GM18909 (cell line): ENCODE results near the gene CD164.

Experiments used
- ATAC-seq: cut with Tn5 transposase; IDR thresholded peaks from one replicate; pipeline ENCODE4 v1.9.1; 2021; ENCODE audit warnings: mild to moderate bottlenecking; ENCODE audit not compliant: unreplicated experiment, poor library complexity

CD164 gene

DNA sequence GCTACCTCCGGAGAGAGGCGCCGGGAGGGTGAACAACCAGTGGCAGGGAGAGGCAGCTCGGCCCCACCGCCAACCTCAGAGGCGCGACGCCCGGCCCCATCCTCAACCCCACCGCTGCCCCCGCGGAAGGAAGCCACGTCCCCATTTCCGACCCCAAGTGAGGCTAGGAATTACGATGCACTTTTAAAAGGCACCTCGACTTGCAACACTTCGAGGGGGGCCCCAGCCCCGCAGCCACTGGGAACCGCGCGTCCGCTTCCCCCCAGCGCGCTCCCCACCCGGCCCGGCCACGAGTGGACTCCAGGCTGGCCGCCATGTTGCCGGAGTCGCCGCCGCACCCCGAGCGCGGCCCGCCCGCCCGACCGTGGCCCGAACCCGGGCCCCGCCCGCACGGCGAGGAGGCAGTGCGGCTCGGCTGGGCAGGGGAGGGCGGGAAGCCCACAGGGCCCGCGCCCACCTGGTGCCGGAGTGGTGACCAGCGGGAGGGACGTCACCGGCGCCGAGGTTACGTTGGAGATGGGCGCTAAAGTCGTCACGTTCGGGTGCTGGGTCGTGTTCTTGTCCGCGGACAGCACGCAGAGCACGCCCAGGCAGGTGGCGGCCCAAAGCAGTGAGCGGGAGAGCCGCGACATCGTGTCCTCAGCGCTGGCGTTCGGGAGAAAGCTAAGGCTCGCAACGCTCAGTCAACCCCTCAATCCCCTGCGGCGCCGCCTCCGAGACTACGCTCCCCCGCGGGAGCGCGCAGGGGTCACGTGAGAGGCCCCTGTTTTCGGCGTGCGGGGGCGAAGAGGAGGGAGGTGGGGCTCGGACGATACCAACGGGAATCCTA lies at the start of gene CD164:
TSS of gene CD164 (minus strand) at position 721 of the 829 bp plus-strand sequence. CDS start at position 632, 89 bp downstream.
- ATAC-seq = peak; percentile 54

DNA sequence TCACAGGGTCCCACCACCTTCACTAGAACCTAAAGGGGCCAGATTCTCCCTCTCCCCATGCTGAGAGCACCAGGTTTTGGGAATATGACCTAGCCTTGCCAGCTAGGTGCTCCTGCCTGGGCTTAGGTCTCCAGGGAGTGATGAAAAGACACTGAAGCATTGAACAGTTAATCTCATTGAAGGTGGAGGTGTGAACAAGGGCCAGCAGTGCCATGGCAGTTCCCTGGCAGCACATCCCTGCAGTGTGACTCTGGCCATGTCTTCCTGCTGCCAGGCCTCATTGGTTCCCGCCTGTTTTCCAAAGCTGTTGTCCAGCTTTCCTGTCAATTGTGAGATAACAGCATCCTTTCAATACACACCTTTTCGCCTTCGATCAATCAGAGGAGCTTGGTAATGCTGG lies 47.2 kb upstream of the CD164 start:
- no peak for ATAC-seq

DNA sequence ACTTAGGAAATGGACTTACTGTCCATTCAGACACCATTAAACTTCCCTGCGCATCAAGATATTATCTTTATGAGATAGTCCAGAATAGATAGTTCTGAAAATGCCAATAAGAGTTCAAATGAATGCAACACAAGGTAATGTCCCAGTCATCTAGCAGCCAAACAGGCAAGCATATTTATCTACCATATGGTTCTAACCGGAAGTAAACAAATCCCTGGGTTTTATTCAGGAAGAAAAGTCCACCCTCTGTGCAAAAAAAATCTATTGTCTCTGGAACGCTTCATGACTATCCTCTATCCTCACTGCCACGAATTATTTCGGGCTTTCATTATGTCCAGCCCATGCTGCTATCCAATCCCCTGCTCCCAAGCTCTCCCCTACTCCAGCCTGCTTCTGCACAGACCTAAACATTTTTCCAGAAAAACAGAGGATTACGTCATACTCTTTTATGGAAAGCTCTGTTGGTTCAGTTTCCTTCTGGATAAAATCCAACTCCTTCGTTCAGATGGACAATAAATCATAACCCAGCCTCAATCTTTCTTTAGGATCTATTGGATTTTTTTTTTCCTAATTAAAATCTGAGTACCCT lies 46.7 kb upstream of the CD164 start:
- ATAC-seq = no peak

DNA sequence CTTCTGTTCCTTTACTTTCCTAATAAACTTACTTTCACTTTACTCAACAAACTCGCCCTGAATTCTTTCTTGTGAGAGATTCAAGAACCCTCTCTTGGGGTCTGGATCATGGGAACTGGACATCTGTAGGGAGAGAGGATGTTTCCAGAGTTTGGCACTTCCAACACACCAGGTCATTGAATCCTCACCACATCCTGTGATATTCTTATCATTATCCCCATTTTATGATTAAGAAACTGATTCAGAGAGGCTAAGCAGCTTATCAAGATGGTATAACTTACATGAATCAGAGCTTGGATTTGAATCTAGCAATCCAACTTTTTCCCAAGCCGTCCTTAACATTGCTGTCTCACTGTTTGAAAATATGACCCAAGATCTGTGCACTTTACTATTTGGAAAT lies 42.7 kb upstream of the CD164 start:
- no peak for ATAC-seq

DNA sequence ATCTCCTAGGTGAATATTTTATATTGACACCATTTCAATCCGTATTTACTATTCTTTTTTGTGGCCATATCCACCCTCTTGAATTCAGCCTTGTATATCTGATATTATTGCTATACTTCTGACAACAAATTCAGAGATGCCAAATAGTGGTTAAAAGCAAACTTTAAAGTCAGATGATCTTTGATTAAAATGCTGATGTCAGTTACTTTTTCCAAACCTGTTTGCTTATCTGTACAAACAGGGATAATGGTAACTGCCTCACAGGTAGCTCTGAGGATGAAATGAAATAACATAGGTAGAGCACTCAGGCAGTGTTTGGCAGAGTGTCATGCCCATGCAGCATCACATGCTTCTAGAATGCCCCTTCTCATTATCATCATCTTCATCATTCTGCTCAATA lies 38.9 kb upstream of the CD164 start:
- ATAC-seq = no peak

DNA sequence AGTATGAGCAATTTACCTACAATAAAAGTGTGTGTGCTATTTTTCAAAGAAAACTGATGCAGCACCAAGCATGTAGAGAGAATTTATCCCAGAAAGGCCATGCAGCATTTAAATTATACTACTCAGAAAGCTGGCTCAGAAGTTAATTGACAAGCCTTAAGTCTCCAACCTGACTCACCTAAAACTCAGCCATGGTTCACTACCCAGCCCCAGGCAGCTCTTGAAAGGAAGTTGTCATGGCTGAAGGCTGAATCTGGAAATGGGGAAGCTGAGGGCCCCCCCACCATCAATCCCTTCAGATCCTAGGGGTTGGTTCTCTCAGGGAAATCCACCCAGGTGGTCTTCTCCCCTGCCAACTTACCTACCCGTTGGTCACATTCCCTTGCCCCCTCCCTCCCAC lies 38.5 kb upstream of the CD164 start:
- ATAC-seq = no peak

DNA sequence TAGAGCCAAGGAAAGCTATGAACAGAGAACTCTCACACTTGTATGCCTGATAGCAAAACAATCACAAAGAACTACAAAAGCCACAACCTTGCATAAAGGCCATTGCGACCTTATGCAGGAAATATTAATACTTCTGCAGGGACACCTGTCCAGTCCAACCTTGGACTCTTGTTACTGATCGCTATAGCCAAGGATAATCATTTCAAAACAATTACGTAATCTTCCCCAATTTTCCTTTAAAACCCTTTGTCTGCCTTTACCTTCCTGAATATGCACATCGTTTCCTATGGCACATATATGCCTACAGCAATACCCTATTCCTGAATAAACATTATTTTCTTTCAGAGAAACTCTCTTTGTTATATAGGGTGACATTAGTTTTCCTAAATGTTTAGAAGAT lies 35.4 kb upstream of the CD164 start:
- no peak for ATAC-seq

DNA sequence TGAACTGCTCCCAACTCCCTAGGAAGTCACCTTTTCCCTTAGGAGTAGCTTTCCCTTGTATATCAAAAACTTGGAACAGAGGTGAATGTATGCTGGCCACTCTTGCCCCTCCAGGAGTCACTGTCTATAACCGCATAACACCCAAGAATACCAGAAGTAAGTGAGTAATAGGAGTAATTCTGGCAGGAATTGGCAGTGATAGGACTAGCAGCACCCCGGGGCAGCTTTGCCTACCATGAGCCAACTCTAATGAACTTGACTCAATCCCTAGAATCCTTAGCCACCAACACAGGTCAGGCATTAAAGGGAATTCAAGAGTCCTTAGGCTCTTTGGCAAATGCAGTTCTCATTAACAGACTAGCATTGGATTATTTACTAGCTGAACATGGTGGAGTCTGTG lies 28.8 kb upstream of the CD164 start:
- ATAC-seq = no peak

DNA sequence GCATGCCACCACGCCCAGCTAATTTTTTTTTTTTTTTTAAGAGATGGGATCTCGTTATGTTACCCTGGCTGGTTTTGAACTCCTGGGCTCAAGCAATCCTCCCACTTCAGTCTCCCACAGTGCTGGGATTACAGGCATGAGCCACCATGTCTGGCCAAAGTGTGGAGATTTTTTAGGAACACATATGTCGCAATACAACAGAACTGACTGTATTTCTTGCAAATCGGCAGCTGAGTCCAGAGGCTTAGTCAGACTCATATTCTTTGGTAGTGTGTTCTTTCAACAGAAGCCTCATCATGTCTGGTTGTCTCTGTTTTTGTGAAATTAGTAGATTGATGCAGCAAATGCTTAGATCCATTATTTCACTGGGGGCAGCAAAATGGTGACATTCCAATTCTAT lies 23.9 kb upstream of the CD164 start:
- ATAC-seq = no peak

DNA sequence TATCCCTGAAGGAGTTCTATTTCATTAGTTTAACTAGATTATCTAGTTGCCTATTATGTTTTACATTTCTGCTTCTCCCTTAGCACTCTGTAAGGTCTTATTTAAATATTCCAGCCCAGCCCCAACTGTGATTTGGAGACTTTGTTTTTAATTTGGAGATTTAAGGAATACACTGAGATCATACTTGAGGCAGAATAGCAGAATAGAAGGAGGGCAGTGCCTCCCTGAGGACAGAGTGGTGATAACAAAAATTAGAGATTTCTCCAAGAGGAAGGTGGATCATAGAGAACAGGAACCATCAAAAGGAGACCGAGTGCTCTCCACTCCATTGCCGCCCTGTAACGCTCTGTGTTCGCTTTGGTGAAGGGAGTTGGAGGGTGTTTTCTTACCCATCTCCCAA lies 14.8 kb upstream of the CD164 start:
- ATAC-seq = no peak

DNA sequence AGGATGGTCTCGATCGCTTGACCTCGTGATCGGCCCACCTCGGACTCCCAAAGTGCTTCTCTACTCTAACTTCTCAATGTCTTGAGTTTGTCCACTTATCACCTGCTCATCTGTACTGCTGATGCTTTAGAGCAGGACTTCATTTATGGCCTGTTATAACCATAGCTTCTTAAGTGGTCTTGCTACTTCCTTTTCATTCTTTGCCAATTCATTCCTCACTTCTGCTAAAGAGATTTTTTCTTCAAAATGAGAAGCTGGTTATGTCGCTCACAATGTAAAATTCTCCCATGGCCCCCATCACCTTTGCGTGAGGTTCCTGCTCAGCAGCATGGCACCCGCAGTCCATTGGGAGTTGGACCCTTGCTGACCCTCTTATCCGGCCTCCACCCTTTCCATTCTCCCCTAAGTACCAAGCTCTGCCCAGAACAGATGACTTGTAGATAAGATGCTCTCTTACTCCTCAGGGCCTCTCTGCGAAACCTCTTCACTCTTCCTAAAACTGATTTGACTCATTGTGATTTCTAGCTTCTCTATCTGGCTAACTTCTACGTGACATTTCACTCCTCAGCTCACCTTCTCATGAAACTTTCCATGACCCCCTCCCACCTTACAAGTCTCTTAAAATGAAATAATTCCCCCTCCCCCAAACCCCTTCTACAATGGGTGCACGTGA lies 13.9 kb upstream of the CD164 start:
- ATAC-seq = no peak

DNA sequence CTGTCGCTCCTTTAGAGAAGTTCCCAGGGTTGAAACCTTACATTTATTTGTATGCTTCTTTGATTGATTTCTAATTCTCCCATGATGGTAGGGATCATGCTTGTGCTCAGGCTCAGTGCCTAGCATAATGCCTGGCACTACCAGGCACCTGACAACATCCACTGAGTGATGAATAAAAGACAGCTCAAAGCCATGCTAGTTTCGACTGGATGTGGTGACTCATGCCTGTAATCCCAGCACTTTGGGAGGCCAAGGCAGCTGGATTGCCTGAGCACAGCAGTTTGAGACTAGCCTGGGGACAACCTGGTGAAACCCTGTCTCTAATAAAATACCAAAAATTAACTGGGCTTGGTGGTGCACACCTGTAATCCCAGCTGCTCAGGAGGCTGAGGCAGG lies 11.6 kb upstream of the CD164 start:
- ATAC-seq = no peak

DNA sequence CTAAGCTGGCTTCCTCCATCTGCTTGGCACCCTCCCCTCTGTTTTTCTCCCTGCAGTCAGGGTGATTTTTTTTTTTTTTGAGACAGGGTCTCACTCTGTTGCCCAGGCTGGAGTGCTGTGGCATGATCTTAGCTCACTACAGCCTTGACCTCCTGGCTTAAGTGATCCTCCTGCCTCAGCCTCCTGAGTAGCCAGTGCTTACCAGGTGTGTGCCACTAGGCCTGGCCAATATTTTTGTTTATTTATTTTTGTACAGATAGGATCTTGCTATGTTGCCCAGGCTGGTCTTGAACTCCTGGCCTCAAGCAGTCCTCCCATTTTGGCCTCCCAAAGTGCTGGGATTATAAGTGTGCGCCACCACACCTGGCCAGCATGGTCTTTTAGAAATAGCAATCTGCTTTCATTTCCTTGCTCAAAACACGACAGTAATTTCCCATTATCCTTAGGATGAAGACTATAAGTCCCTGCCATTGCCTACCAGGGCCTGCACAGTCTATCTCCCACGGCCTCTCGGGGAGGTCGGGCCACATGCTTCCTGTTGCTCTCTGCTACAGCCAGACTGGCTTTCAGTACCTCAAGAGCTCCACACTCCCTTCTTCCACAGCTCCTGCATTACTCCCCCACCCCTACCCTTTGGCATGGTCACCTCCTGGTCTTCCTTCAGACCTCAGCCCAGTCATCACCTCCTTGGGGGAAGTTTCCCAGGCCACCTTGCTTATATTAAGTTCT lies 11.1 kb upstream of the CD164 start:
- no peak for ATAC-seq

DNA sequence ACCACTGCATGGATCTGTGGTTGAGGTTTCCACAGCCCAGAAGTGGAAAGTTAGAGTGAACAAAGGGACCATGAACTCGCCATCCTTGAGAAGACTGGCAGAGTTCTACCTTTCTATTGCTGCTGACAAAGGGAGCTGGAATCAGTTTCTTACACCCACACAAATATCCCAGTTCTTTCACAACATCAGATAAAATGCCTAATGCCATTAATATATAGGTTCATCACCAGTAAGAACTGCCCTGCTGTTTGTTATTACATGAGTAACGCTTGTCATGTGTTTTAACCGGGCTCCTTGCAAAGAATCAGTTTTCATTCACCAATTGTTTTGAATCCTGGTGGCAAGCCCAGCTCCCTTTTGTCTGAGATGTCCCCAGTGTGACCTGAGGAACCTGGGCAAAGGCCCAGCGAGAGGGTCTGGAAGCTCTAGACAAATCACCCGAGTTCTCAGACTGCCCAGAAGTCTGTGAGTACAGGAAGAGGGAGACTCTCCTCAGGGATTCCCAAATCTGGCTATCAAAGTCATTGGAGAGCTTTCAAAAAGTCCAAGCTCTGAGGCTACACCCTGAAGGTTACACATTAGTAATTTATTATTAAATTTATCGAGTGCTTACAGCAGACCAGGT lies 7.5 kb upstream of the CD164 start:
- ATAC-seq = no peak

DNA sequence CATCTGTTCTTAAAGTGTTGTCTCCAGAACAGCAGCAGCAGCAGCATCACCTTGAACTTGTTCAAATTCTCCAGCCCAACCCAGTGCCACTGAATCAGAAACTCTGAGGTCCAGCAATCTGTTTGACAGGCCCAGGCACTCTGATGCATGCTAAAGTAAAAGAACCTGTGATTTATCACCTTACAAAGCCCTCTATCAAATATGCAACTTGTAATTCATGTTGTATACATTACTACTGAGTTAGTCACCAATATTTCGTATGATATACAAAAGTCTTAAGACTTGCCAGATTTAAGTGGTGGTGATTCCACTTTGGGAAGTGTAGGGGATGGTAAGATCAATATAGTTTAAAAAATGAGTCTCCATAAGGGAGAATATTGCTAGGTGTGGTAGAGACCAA lies 6.0 kb upstream of the CD164 start:
- ATAC-seq = no peak

DNA sequence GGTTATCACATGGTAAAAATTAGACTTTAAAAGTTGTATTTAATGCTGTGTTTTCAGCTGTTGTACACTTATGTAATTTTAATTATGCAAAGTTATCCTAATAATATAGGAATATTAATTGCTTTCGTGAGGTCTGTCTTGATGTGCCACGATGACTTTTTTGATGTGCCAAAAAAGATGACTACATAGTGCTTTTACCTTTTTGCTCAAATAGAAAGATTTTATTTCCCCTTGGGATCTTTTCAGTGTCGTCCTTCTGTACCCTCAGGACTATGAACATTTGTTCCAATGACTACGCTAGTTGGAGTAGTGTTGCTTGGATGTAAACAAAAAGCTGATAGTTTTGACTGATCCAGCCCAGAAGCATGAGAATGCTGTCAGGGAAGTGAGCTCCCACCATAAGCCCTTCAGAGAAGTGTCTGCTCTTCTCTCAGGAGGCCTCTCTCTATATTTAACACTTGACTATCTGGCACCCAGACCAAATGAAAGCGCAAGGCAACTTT lies 1.2 kb upstream of the CD164 start:
- ATAC-seq = no peak

DNA sequence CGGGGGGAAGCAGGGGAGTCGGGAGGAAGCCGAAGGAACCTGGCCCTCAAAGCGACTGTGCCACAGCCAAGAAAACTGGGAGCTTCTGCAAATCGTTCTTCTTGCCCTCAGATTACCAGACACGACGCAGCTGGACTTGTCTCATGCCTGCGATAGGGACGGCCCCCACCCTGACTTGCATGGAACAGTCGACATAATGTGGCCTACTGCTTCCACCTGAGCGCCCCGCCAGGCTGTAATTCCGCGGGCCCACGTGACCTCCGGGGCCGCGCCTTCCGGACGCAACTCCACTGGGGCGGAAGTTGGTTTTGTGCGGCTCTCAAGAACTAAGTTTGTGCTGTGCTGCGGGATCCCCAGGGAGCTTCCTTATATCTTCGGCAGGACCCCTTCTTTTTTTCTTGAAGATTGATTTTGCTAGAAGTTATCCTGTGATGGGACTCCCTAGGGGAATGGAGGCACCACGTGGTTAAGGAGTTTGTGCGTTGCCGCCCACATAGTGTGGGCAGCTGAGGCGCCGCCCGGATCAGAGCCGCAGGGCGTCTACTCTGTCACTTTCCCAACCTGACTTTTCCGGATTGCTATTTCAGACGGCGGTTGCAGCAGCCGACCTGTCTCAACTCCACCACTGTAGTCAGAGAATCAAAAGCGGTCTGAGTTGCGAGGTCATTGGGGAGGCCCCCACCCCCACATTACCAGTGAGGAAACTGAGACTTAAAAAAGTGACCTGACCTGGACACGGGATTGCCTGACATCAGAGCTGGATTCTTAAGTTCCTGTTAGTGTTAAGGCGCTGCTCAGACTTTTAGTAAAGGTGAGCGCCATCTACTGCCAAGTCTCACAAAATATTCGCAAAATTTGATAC lies 540 bp upstream of the CD164 start:
- ATAC-seq = peak; percentile 73

DNA sequence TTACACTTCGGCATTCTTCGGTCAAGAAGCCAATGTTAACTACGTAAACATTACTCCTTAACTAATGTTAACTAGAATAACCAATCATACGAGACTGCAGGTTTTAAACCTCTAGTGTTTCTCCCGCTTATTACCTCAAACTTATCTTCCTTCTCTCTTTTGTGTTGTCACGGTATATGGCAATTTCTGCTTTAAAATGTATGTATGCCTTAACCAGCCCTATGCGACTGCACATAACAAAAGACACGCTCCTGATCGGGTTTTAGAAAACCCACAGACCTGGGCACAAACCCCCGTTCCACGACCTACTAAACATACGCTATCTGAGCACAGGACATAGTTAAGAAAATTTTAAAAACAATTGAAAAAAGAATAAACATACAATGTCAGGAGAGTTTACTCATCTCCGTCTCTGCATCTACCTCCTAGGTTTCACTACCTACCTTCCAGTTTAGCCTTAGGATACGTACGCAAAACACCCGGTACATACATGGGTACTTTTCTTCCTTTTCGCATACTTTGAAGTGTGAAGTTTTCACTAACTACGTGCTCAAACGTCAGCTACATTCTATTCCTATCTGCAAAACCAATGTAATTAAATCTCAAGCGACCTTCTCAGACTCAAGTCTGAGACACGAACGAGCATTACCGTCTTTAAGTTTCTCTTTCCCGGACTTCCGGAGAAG lies 1.1 kb downstream of the CD164 start:
- ATAC-seq = no peak

DNA sequence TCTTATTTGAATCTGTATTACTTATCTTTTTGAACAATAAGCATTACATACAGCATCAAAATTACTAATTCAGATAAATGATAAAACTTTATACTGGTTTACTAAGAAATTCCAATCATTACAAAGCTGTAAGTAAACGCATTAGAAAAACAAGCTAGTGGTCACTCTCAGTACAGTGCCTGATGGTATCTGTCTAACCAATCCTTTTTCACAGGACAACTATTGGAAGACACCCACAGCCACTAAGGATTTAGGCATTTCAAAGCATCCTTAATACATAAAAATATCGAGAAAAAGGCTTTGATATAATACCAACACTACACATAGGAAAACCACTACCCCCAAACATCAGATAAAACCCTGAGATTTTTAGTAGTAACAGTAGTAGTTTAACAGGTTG lies 2.6 kb downstream of the CD164 start:
- ATAC-seq = no peak
